ENCODE results near the gene CEP70. TPM values are rescaled to one million over a fixed set of nuclear protein-coding genes. Genes with fewer than 3 reads are reported as not detected.

The CEP70 gene
- total RNA-seq, 1 experiment from 2014 or later, result 25.6 TPM

GRCh38 chr3:138445654-138446053 is 148.4 kb downstream of the CEP70 start:
- no peak for TF ChIP-seq EZH2 (IDR thresholded peaks at IDR 0.05; ENCODE audit: borderline replicate concordance, low read depth, low read length, poor library complexity, severe bottlenecking)
- no peak for TF ChIP-seq CTCF (conservative IDR thresholded peaks at IDR 0.05; ENCODE audit: low read depth, low read length)
- H3K27ac ChIP-seq (ENCODE audit: low read depth, low read length, poor library complexity, severe bottlenecking), result no peak overlapping the region
- BruUV-seq (replicated peaks), result no TSS peak
- DNase-seq (ENCODE audit: low spot score), result no peak
- H3K27me3 ChIP-seq (replicated peaks; ENCODE audit: insufficient read depth, low read depth, low read length, poor library complexity), result no peaks in the 10 kb centered on the region
- no peaks in the 10 kb centered on the region for H3K36me3 ChIP-seq (ENCODE audit: insufficient read depth, low read length, poor library complexity, severe bottlenecking)
- no peaks in the 10 kb centered on the region for H3K4me1 ChIP-seq (ENCODE audit: insufficient read depth, low read length, poor library complexity, severe bottlenecking)
- intact Hi-C loops (cut with micrococcal nuclease; ENCODE audit: unreplicated experiment), result no loop called here
- ChIA-PET POLR2A (ENCODE audit: low non-redundant PET) (no interaction called here), CTCF (interaction anchor here (1.3 kb wide), 1 partner anchor 478 kb away, joined by 4 read pairs; no protein-coding TSS in a partner anchor)
- no peaks in the 10 kb centered on the region for H3K9me3 ChIP-seq (ENCODE audit: low read depth, low read length, poor library complexity, severe bottlenecking)
- H3K4me3 ChIP-seq (ENCODE audit: low read depth, low read length, poor library complexity, severe bottlenecking), result no peak overlapping the region

- Histone ChIP-seq H3K9me3 (ENCODE audit: low read depth, low read length, poor library complexity, severe bottlenecking) (no peaks in the 10 kb centered on the region), H3K36me3 (ENCODE audit: insufficient read depth, low read length, poor library complexity, severe bottlenecking) (no peaks in the 10 kb centered on the region), H3K27ac (ENCODE audit: low read depth, low read length, poor library complexity, severe bottlenecking) (no peak overlapping the region), H3K4me1 (ENCODE audit: insufficient read depth, low read length, poor library complexity, severe bottlenecking) (no peaks in the 10 kb centered on the region), H3K27me3 (replicated peaks; ENCODE audit: insufficient read depth, low read depth, low read length, poor library complexity) (no peaks in the 10 kb centered on the region), H3K4me3 (ENCODE audit: low read depth, low read length, poor library complexity, severe bottlenecking) (no peak overlapping the region)
- ChIA-PET CTCF (interaction anchor here (1.3 kb wide), 1 partner anchor 478 kb away, joined by 4 read pairs; no protein-coding TSS in a partner anchor), POLR2A (ENCODE audit: low non-redundant PET) (no interaction called here)
- no peak for DNase-seq (ENCODE audit: low spot score)
- TF ChIP-seq EZH2 (IDR thresholded peaks at IDR 0.05; ENCODE audit: borderline replicate concordance, low read depth, low read length, poor library complexity, severe bottlenecking) (no peak), CTCF (conservative IDR thresholded peaks at IDR 0.05; ENCODE audit: low read depth, low read length) (no peak)
- BruUV-seq (replicated peaks), result no TSS peak
- intact Hi-C loops (cut with micrococcal nuclease; ENCODE audit: unreplicated experiment), result no loop called here
Observed at GRCh38 chr3:138445236-138445635, 148.8 kb downstream of the CEP70 start.

Other genes starting within 250 kb of the CEP70 start
- gene MRAS, start 245.7 kb downstream of the CEP70 start, total RNA-seq (2021), result 0.50 and 0.77 TPM in 2 replicates
- gene ESYT3, start 159.6 kb downstream of the CEP70 start, total RNA-seq (2021), result 0.15 and 0.31 TPM in 2 replicates
- gene FAIM, start 14.5 kb upstream of the CEP70 start, total RNA-seq (2021), result 15.0 and 16.1 TPM in 2 replicates
- 16.4 and 17.4 TPM in 2 replicates for gene PIK3CB, start 240.7 kb upstream of the CEP70 start, total RNA-seq (2021)